ENCODE measurements around the gene OSBPL10. TPM values are rescaled to one million over a fixed set of nuclear protein-coding genes. Genes with fewer than 3 reads are reported as not detected.
A peak's percentile ranks its signal among the peaks of the same experiment; 100 is the strongest.

The OSBPL10 gene
- total RNA-seq, 1 experiment from 2014 or later: 74.7 TPM

DNA sequence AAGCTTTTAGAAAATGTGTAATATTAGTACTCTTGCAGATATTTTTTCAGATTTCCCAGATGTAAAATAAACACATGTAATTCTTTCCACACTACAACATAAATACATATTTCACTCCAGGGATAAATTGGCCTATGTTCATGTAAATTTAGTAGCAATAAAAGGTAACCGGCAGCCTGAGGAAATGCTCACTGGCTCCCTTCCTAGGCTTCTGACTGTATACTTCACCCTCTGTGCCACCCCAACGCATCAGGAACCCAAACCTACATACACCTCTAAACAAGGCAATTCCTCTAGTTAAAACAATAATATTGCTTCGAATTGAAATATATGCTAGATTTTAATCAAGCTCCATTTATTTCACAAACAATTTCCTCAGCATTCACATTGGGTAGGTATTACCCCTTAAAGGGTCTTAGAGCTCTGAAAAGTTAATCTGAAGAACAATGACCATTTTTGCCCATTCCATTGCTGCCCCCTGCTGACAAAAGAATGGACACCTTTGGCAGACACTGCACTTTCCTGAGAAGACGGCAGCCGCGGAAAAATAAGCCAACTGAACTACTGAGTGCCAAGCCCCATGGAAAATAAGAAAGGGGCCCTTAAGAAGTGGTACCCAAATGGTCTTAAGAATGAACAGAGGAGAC, 212.5 kb downstream of the OSBPL10 start:
- H3K4me1 Mint-ChIP-seq (ENCODE audit: low read depth, unreplicated experiment): peaks cover 8% of the 10 kb centered on the region
- TF ChIP-seq, protein P1, sequence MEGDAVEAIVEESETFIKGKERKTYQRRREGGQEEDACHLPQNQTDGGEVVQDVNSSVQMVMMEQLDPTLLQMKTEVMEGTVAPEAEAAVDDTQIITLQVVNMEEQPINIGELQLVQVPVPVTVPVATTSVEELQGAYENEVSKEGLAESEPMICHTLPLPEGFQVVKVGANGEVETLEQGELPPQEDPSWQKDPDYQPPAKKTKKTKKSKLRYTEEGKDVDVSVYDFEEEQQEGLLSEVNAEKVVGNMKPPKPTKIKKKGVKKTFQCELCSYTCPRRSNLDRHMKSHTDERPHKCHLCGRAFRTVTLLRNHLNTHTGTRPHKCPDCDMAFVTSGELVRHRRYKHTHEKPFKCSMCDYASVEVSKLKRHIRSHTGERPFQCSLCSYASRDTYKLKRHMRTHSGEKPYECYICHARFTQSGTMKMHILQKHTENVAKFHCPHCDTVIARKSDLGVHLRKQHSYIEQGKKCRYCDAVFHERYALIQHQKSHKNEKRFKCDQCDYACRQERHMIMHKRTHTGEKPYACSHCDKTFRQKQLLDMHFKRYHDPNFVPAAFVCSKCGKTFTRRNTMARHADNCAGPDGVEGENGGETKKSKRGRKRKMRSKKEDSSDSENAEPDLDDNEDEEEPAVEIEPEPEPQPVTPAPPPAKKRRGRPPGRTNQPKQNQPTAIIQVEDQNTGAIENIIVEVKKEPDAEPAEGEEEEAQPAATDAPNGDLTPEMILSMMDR (IDR thresholded peaks at IDR 0.05; ENCODE audit: unreplicated experiment): peak; percentile 43
- no peak overlapping the region for H3K27ac Mint-ChIP-seq (ENCODE audit: unreplicated experiment)
- no peaks in the 10 kb centered on the region for H3K27me3 Mint-ChIP-seq (ENCODE audit: unreplicated experiment)
- H3K36me3 Mint-ChIP-seq (ENCODE audit: insufficient read depth, unreplicated experiment): peaks cover 11% of the 10 kb centered on the region
- intact Hi-C loops (cut with micrococcal nuclease; ENCODE audit: unreplicated experiment): loop anchor here (10.0 kb wide), 1 partner anchor 154 kb away; no protein-coding TSS in a partner anchor
- no TSS peak for BruUV-seq (replicated peaks)
- CTCF ChIA-PET: interaction anchor here (1.3 kb wide), 1 partner anchor 158 kb away, joined by 6 read pairs; no protein-coding TSS in a partner anchor
- H3K4me3 Mint-ChIP-seq (ENCODE audit: low read depth, unreplicated experiment): no peak overlapping the region
- DNase-seq: peak; percentile 42
- no peaks in the 10 kb centered on the region for H3K9me3 Mint-ChIP-seq (ENCODE audit: low read depth, unreplicated experiment)

DNA sequence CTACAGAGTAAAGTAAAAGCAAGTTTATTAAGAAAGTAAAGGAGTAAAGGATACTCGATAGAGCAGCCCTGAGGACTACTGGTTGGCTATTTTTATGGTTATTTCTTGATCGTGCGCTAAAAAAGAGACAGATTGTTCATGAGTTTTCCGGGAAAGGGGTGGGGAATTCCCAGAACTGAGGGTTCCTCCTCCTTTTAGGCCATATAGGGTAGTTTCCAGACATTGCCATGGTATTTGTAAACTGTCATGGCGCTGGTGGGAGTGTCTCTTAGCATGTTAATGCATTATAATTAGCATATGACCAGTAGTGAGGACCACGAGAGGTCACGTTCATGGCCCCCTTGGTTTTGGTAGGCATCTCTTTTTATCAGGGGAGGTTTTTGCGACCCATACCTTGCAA, 213.1 kb downstream of the OSBPL10 start:
- no peaks in the 10 kb centered on the region for H3K27me3 Mint-ChIP-seq (ENCODE audit: unreplicated experiment)
- intact Hi-C loops (cut with micrococcal nuclease; ENCODE audit: unreplicated experiment): loop anchor here (10.0 kb wide), 1 partner anchor 153 kb away; no protein-coding TSS in a partner anchor

DNA sequence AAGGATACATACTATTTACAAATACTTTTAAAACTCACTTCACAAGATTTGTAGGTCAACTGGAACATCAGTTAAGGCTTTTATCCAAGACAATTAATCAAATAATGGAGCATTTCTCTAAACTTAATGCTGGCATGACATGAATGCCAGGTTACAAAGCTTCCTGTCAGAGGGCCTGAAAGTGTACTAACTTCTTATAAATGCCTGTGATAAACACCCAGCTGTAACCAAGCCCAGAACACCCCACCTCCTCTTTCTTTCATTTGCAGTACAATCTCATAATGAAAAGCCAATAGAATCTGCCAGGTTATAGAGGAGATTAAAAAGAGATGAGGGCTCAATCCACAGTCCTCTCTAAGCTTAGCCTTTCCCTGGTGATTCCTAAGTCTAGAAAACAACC, 214.4 kb downstream of the OSBPL10 start:
- TF ChIP-seq, protein P1 (IDR thresholded peaks at IDR 0.05; ENCODE audit: unreplicated experiment): no peak
- Mint-ChIP-seq H3K4me1 (ENCODE audit: low read depth, unreplicated experiment) (peaks cover 8% of the 10 kb centered on the region), H3K27ac (ENCODE audit: unreplicated experiment) (no peak overlapping the region), H3K36me3 (ENCODE audit: insufficient read depth, unreplicated experiment) (peaks cover 11% of the 10 kb centered on the region), H3K27me3 (ENCODE audit: unreplicated experiment) (no peaks in the 10 kb centered on the region), H3K4me3 (ENCODE audit: low read depth, unreplicated experiment) (no peak overlapping the region), H3K9me3 (ENCODE audit: low read depth, unreplicated experiment) (no peaks in the 10 kb centered on the region)
- intact Hi-C loops (cut with micrococcal nuclease; ENCODE audit: unreplicated experiment): loop anchor here (10.0 kb wide), 1 partner anchor 152 kb away; no protein-coding TSS in a partner anchor
- CTCF ChIA-PET: no interaction called here
- DNase-seq: no peak
- no TSS peak for BruUV-seq (replicated peaks)

More for the DNA sequence above, 213.1 kb downstream of the OSBPL10 start:
- no peak overlapping the region for H3K4me3 Mint-ChIP-seq (ENCODE audit: low read depth, unreplicated experiment)
- DNase-seq: no peak
- CTCF ChIA-PET: no interaction called here
- peaks cover 11% of the 10 kb centered on the region for H3K36me3 Mint-ChIP-seq (ENCODE audit: insufficient read depth, unreplicated experiment)
- no peaks in the 10 kb centered on the region for H3K9me3 Mint-ChIP-seq (ENCODE audit: low read depth, unreplicated experiment)
- BruUV-seq (replicated peaks): no TSS peak
- TF ChIP-seq, protein P1 (IDR thresholded peaks at IDR 0.05; ENCODE audit: unreplicated experiment): no peak
- H3K4me1 Mint-ChIP-seq (ENCODE audit: low read depth, unreplicated experiment): peaks cover 8% of the 10 kb centered on the region
- no peak overlapping the region for H3K27ac Mint-ChIP-seq (ENCODE audit: unreplicated experiment)

DNA sequence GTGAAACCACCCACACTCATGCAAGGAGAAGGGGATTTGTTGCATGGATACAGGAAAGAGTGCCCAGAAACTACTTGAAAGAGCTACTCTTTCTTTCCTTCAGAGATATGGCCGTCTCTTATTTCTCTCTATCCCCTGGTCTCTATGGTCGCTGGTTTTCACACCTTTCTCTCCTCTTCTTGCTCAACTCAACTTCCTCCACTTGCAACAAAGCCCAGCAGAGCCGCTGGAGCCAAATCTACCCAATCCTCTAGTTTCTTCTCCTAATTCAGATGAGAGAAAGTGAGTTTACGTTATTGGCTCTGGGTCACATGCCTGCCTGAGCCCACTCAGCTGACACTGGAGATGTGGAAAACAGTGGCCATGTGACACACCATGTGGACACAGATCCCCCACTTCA, 215.2 kb downstream of the OSBPL10 start:
- no peaks in the 10 kb centered on the region for H3K9me3 Mint-ChIP-seq (ENCODE audit: low read depth, unreplicated experiment)
- intact Hi-C loops (cut with micrococcal nuclease; ENCODE audit: unreplicated experiment): loop anchor here (10.0 kb wide), 1 partner anchor 151 kb away; no protein-coding TSS in a partner anchor
- no peaks in the 10 kb centered on the region for H3K27me3 Mint-ChIP-seq (ENCODE audit: unreplicated experiment)
- no peak for DNase-seq
- TF ChIP-seq, protein P1 (IDR thresholded peaks at IDR 0.05; ENCODE audit: unreplicated experiment): no peak
- peaks cover 8% of the 10 kb centered on the region for H3K4me1 Mint-ChIP-seq (ENCODE audit: low read depth, unreplicated experiment)
- no peak overlapping the region for H3K4me3 Mint-ChIP-seq (ENCODE audit: low read depth, unreplicated experiment)
- H3K27ac Mint-ChIP-seq (ENCODE audit: unreplicated experiment): no peak overlapping the region
- H3K36me3 Mint-ChIP-seq (ENCODE audit: insufficient read depth, unreplicated experiment): peaks cover 11% of the 10 kb centered on the region
- CTCF ChIA-PET: interaction anchor here (0.6 kb wide), 1 partner anchor 34 kb away, joined by 3 read pairs; no protein-coding TSS in a partner anchor
- BruUV-seq (replicated peaks): no TSS peak
